Mesenchymal stem cell (in vitro differentiated cells and primary cell): ENCODE results near the gene PRSS50.

Experiments
- DNase-seq: peaks from one replicate; pipeline ENCODE4 v3.0.0-alpha.2; 2013
- H2AFZ ChIP-seq: one replicate; pipeline ENCODE4 v1.6.1; 2013; ENCODE audit warnings: low read depth, mild to moderate bottlenecking, control low read depth, inconsistent platforms, low read length, moderate library complexity
- H2AK5ac ChIP-seq: 2 replicates; pipeline ENCODE4 v1.6.1; 2013; ENCODE audit warnings: low read length, moderate library complexity, mild to moderate bottlenecking, inconsistent platforms; ENCODE audit not compliant: severe bottlenecking
- H2BK120ac ChIP-seq: one replicate; pipeline ENCODE4 v1.6.1; 2013; ENCODE audit warnings: low read depth, mild to moderate bottlenecking, inconsistent platforms, low read length, moderate library complexity
- H2BK12ac ChIP-seq, 2 experiments: one replicate each; pipeline ENCODE4 v1.6.1; 2013; ENCODE audit warnings: inconsistent platforms in 2 of 2, low read length in 2 of 2, mild to moderate bottlenecking in 2 of 2, moderate library complexity in 2 of 2, control low read depth in 1 of 2
- H2BK15ac ChIP-seq: one replicate; pipeline ENCODE4 v1.6.1; 2013; ENCODE audit warnings: mild to moderate bottlenecking, low read depth, inconsistent platforms; ENCODE audit not compliant: poor library complexity, severe bottlenecking
- H2BK5ac ChIP-seq: 2 replicates; pipeline ENCODE4 v1.6.1; 2013; ENCODE audit warnings: low read depth, mild to moderate bottlenecking, low read length, control low read depth, inconsistent platforms; ENCODE audit not compliant: poor library complexity, severe bottlenecking
- H3K14ac ChIP-seq, 2 experiments: one replicate each; pipeline ENCODE4 v1.6.1; 2013; ENCODE audit warnings: inconsistent platforms in 2 of 2, low read length in 2 of 2, control low read depth in 1 of 2, mild to moderate bottlenecking in 1 of 2, moderate library complexity in 1 of 2
- H3K18ac ChIP-seq, 2 experiments: one replicate each; pipeline ENCODE4 v1.6.1; 2013; ENCODE audit warnings: inconsistent platforms in 2 of 2, low read length in 2 of 2, control low read depth in 1 of 2, low read depth in 1 of 2, mild to moderate bottlenecking in 1 of 2
- H3K23ac ChIP-seq, 2 experiments: one replicate each; pipeline ENCODE4 v1.6.1; 2013; ENCODE audit warnings: inconsistent platforms in 2 of 2, low read length in 2 of 2, mild to moderate bottlenecking in 2 of 2, moderate library complexity in 2 of 2, control low read depth in 1 of 2
- H3K27ac ChIP-seq: 2 replicates; pipeline ENCODE4 v1.5.1; 2013; ENCODE audit warnings: mild to moderate bottlenecking, moderate library complexity, low read length, control low read depth, inconsistent platforms; ENCODE audit not compliant: poor library complexity, severe bottlenecking
- H3K27me3 ChIP-seq, 2 experiments: 2 replicates each; pipeline versions ENCODE4 v1.6.1 to v1.7.0; 2013; ENCODE audit warnings: low read length in 2 of 2, mild to moderate bottlenecking in 2 of 2, moderate library complexity in 2 of 2, control low read depth in 1 of 2, inconsistent platforms in 1 of 2; ENCODE audit not compliant: control insufficient read depth in 1 of 2, insufficient read depth in 1 of 2
- H3K36me3 ChIP-seq, 2 experiments: 2 replicates each; pipeline versions ENCODE4 v1.6.1 to v1.7.0; 2013; ENCODE audit warnings: low read length in 2 of 2, control low read depth in 1 of 2, inconsistent platforms in 1 of 2, low read depth in 1 of 2, mild to moderate bottlenecking in 1 of 2; ENCODE audit not compliant: insufficient read depth in 2 of 2, control insufficient read depth in 1 of 2
- H3K4ac ChIP-seq, 2 experiments: one replicate each; pipeline ENCODE4 v1.6.1; 2013; ENCODE audit warnings: inconsistent platforms in 2 of 2, low read length in 2 of 2, mild to moderate bottlenecking in 2 of 2, moderate library complexity in 2 of 2, control low read depth in 1 of 2, low read depth in 1 of 2
- H3K4me1 ChIP-seq: 2 replicates; pipeline ENCODE4 v1.6.1; 2013; ENCODE audit warnings: low read depth, low read length, control low read depth; ENCODE audit not compliant: control insufficient read depth, insufficient read depth
- H3K4me2 ChIP-seq: 2 replicates; pipeline ENCODE4 v1.6.1; 2013; ENCODE audit warnings: low read length, mild to moderate bottlenecking, inconsistent platforms; ENCODE audit not compliant: poor library complexity, severe bottlenecking
- H3K4me3 ChIP-seq, 2 experiments: 2 replicates each; pipeline versions ENCODE4 v1.5.1 to v1.7.0; 2013; ENCODE audit warnings: low read length in 2 of 2, mild to moderate bottlenecking in 2 of 2, control low read depth in 1 of 2, low read depth in 1 of 2; ENCODE audit not compliant: insufficient read depth in 1 of 2
- H3K79me1 ChIP-seq: replicated peaks from 2 replicates; pipeline ENCODE4 v1.6.1; 2013; ENCODE audit warnings: mild to moderate bottlenecking, control low read depth, low read length, inconsistent platforms; ENCODE audit not compliant: poor library complexity, severe bottlenecking
- H3K9ac ChIP-seq: 2 replicates; pipeline ENCODE4 v1.7.0; 2013; ENCODE audit warnings: mild to moderate bottlenecking, low read length, moderate library complexity
- H3K9me3 ChIP-seq: 2 replicates; pipeline ENCODE4 v1.7.0; 2013; ENCODE audit warnings: mild to moderate bottlenecking, low read length; ENCODE audit not compliant: control insufficient read depth
- H4K8ac ChIP-seq: one replicate; pipeline ENCODE4 v1.6.1; 2013; ENCODE audit warnings: inconsistent platforms, mild to moderate bottlenecking, low read length, moderate library complexity
- H4K91ac ChIP-seq: one replicate; pipeline ENCODE4 v1.6.1; 2013; ENCODE audit warnings: mild to moderate bottlenecking, low read length, inconsistent platforms
- WGBS: methylation state at CpG from one replicate; pipeline ENCODE4 v1.1.7; 2013; ENCODE audit warnings: mixed read lengths; 5-methylcytosine and 5-hydroxymethylcytosine counted together

PRSS50 gene

GRCh38 chr3:46710229-46710628, 7.4 kb downstream of the PRSS50 start:
- H3K36me3 ChIP-seq, result no peaks in the 10 kb centered on the region
- H2BK12ac ChIP-seq, result no peak overlapping the region
- H3K9me3 ChIP-seq, result no peaks in the 10 kb centered on the region
- no peak overlapping the region for H2BK5ac ChIP-seq
- H3K4ac ChIP-seq, result no peak overlapping the region
- no peak overlapping the region for H4K8ac ChIP-seq
- H2BK120ac ChIP-seq, result no peak overlapping the region
- no peak overlapping the region for H3K9ac ChIP-seq
- no peak overlapping the region for H3K4me3 ChIP-seq
- H3K4me2 ChIP-seq, result no peak overlapping the region
- no peak overlapping the region for H2AK5ac ChIP-seq
- H3K23ac ChIP-seq, result no peak overlapping the region
- no peak overlapping the region for H2BK15ac ChIP-seq
- H3K27me3 ChIP-seq, result peaks cover 15 to 29% of the 10 kb centered on the region in 2 experiments
- peaks cover 6% of the 10 kb centered on the region for H3K4me1 ChIP-seq
- H4K91ac ChIP-seq, result no peak overlapping the region
- no peak overlapping the region for H2AFZ ChIP-seq
- no peak overlapping the region for H3K27ac ChIP-seq
- no peaks in the 10 kb centered on the region for H3K79me1 ChIP-seq
- 77% methylated on average over 6 of the region's 7 CpGs for WGBS
- no peak for DNase-seq
- no peak overlapping the region for H3K14ac ChIP-seq
- no peak overlapping the region for H3K18ac ChIP-seq

- Histone ChIP-seq H3K4me3 (no peak overlapping the region), H3K4ac (no peak overlapping the region), H4K8ac (no peak overlapping the region), H3K14ac (no peak overlapping the region), H3K9ac (no peak overlapping the region), H2AK5ac (no peak overlapping the region), H3K4me1 (peaks cover 8% of the 10 kb centered on the region), H3K18ac (no peak overlapping the region), H3K27me3 (peaks cover 10 to 26% of the 10 kb centered on the region in 2 experiments), H3K9me3 (no peaks in the 10 kb centered on the region), H2AFZ (no peak overlapping the region), H2BK15ac (no peak overlapping the region), H3K23ac (no peak overlapping the region), H3K79me1 (no peaks in the 10 kb centered on the region), H2BK120ac (no peak overlapping the region), H3K27ac (no peak overlapping the region), H2BK12ac (no peak overlapping the region), H3K4me2 (no peak overlapping the region), H3K36me3 (no peaks in the 10 kb centered on the region), H4K91ac (no peak overlapping the region), H2BK5ac (no peak overlapping the region)
- WGBS, result 95% methylated on average over 3 of the region's 6 CpGs
- no peak for DNase-seq
Measured at GRCh38 chr3:46709721-46710120, 7.9 kb downstream of the PRSS50 start.

GRCh38 chr3:46709157-46709654, 8.5 kb downstream of the PRSS50 start:
- no peaks in the 10 kb centered on the region for H3K36me3 ChIP-seq
- DNase-seq, result no peak
- no peak overlapping the region for H2AK5ac ChIP-seq
- H3K4me3 ChIP-seq, result no peak overlapping the region
- no peak overlapping the region for H2BK12ac ChIP-seq
- 95% methylated on average over 7 of the region's 7 CpGs for WGBS
- H4K91ac ChIP-seq, result no peak overlapping the region
- H2AFZ ChIP-seq, result no peak overlapping the region
- H2BK120ac ChIP-seq, result no peak overlapping the region
- H3K4ac ChIP-seq, result no peak overlapping the region
- H3K23ac ChIP-seq, result no peak overlapping the region
- no peak overlapping the region for H3K27ac ChIP-seq
- H3K9me3 ChIP-seq, result no peaks in the 10 kb centered on the region
- H4K8ac ChIP-seq, result no peak overlapping the region
- H3K9ac ChIP-seq, result no peak overlapping the region
- H3K4me1 ChIP-seq, result peaks cover 8% of the 10 kb centered on the region
- H3K27me3 ChIP-seq, result peaks cover 10 to 26% of the 10 kb centered on the region in 2 experiments
- no peak overlapping the region for H2BK15ac ChIP-seq
- H3K14ac ChIP-seq, result no peak overlapping the region
- H3K4me2 ChIP-seq, result no peak overlapping the region
- H2BK5ac ChIP-seq, result no peak overlapping the region
- no peak overlapping the region for H3K18ac ChIP-seq
- H3K79me1 ChIP-seq, result no peaks in the 10 kb centered on the region

GRCh38 chr3:46708401-46709156, 9.1 kb downstream of the PRSS50 start:
- WGBS, result 84% methylated on average over 11 of the region's 11 CpGs
- no peak overlapping the region for H2BK12ac ChIP-seq
- no peak overlapping the region for H3K4ac ChIP-seq

More at GRCh38 chr3:46708401-46709156, 9.1 kb downstream of the PRSS50 start:
- DNase-seq, result no peak
- H3K4me2 ChIP-seq, result no peak overlapping the region
- H3K14ac ChIP-seq, result no peak overlapping the region
- H3K9ac ChIP-seq, result no peak overlapping the region
- no peak overlapping the region for H2AK5ac ChIP-seq
- no peak overlapping the region for H3K18ac ChIP-seq
- H3K9me3 ChIP-seq, result no peaks in the 10 kb centered on the region
- H2BK15ac ChIP-seq, result no peak overlapping the region
- H2BK120ac ChIP-seq, result no peak overlapping the region
- H3K4me1 ChIP-seq, result peaks cover 8% of the 10 kb centered on the region
- no peak overlapping the region for H4K91ac ChIP-seq
- no peaks in the 10 kb centered on the region for H3K36me3 ChIP-seq
- no peak overlapping the region for H3K23ac ChIP-seq
- no peak overlapping the region for H2AFZ ChIP-seq
- H3K27me3 ChIP-seq, result peaks cover 16 to 31% of the 10 kb centered on the region in 2 experiments
- no peak overlapping the region for H3K4me3 ChIP-seq
- H4K8ac ChIP-seq, result no peak overlapping the region
- H3K79me1 ChIP-seq, result no peaks in the 10 kb centered on the region
- H3K27ac ChIP-seq, result no peak overlapping the region
- no peak overlapping the region for H2BK5ac ChIP-seq
